Colonic mucosa (tissue), 4 donors: ENCODE measurements around the gene CEACAM4. TPM values are rescaled to one million over a fixed set of nuclear protein-coding genes. Genes with fewer than 3 reads are reported as not detected.

ENCODE experiments used
- DNase-seq: peaks from one replicate; pipeline ENCODE4 v3.0.0-alpha.2; 2020
- H3K27ac ChIP-seq: fragments of 200-600 bp; one replicate; pipeline ENCODE4 v1.8.0; 2021
- H3K27me3 ChIP-seq: fragments of 200-600 bp; one replicate; pipeline ENCODE4 v1.8.0; 2021
- H3K36me3 ChIP-seq: fragments of 200-600 bp; one replicate; pipeline ENCODE4 v1.8.0; 2021
- H3K4me1 ChIP-seq: fragments of 200-600 bp; one replicate; pipeline ENCODE4 v1.8.0; 2021; ENCODE audit warnings: mild to moderate bottlenecking
- H3K4me3 ChIP-seq: fragments of 200-600 bp; one replicate; pipeline ENCODE4 v1.8.0; 2021
- H3K9ac ChIP-seq, 2 donors: one replicate each; pipeline ENCODE4 v1.7.0; 2013; ENCODE audit warnings: control low read depth in 2 of 2, low read depth in 2 of 2, low read length in 2 of 2
- H3K9me3 ChIP-seq: fragments of 200-600 bp; one replicate; pipeline ENCODE4 v1.8.0; 2021
- intact Hi-C: fragments of 100-400 bp; cut with DNase I; formaldehyde crosslinking; loops from one replicate; pipeline ENCODE4 v1.14.1; 2022
- total RNA-seq, 2 donors: library from RNA; stranded (reverse); fragmentation: NEBNext Ultra II Directional in 1 of 2; extraction: Animal tissue kit (Norgen Biotek cat#: 25700) in 1 of 2; gene quantifications; one replicate each; pipeline ENCODE4 v1.2.1, GENCODE V29; 2021
- TF ChIP-seq, protein P1 (sequence below): fragments of 200-600 bp; IDR thresholded peaks from one replicate; pipeline ENCODE4 v1.8.0; 2022; ENCODE audit warnings: antibody characterized with exemption, mild to moderate bottlenecking
- donor health status: healthy.
- donor health status: DM: no; HTN: no; CAD: no.
- donor health status: DM: no; HTN: no; CAD: no.

The CEACAM4 gene
- total RNA-seq, 2 donors from 2014 or later: not detected

DNA sequence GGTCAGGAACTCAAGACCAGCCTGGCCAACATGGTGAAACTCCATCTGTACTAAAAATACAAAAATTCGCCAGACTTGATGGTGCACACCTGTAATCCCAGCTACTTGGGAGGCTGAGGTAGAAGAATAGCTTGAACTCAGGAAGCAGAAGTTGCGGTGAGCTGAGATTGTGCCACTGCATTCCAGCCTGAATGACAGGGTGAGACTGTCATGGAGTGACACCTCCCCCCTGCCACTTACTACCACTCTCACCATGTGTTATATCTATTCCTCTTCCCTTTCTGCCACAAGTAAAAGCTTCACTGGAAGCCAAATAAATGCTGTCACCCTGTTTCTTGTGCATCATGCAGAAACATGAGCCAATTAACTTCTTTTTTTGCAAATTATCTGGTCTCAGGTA, 10.6 kb upstream of the CEACAM4 start:
- Histone ChIP-seq H3K4me3 (no peak overlapping the region), H3K36me3 (no peaks in the 10 kb centered on the region), H3K4me1 (no peaks in the 10 kb centered on the region), H3K9me3 (no peaks in the 10 kb centered on the region), H3K27me3 (no peaks in the 10 kb centered on the region), H3K9ac (no peak overlapping the region), H3K27ac (no peak overlapping the region)
- no peak for DNase-seq
- intact Hi-C loops: no loop called here
- TF ChIP-seq, protein P1, sequence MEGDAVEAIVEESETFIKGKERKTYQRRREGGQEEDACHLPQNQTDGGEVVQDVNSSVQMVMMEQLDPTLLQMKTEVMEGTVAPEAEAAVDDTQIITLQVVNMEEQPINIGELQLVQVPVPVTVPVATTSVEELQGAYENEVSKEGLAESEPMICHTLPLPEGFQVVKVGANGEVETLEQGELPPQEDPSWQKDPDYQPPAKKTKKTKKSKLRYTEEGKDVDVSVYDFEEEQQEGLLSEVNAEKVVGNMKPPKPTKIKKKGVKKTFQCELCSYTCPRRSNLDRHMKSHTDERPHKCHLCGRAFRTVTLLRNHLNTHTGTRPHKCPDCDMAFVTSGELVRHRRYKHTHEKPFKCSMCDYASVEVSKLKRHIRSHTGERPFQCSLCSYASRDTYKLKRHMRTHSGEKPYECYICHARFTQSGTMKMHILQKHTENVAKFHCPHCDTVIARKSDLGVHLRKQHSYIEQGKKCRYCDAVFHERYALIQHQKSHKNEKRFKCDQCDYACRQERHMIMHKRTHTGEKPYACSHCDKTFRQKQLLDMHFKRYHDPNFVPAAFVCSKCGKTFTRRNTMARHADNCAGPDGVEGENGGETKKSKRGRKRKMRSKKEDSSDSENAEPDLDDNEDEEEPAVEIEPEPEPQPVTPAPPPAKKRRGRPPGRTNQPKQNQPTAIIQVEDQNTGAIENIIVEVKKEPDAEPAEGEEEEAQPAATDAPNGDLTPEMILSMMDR: no peak

DNA sequence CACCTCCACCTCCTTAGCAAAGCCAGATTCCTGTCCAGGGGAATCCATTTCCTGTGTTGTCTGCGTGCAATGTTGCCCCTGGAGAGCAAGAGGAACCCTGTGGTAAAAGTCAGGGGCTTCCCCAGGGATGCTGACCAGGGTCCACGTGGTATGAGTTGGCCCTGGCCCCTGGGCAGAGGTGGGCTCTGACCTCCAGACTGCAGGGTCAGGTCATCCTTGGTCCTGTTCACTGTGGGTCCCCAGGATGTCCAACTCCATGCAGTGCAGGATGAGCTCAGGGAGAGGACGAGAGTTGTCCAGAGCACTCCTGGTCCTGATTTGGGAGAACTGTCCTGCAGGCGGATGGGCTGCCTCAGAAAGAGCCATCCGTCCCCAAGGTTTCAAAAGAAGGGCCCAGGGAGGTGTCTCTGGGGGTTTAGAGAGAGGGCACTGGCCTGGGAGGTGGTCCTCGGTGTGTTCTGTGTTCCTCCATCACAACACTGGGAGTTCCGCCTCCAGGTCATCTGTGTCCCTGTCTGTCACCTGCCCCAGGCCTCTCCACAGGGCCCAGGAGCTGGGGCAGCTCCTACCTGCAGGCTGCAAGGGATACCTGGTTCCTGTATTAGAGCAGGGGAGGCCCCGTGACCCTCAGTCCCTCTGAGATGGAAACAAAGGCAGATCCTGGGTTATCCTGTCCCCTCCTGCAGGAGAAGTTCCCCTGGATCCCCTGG, 1.2 kb upstream of the CEACAM4 start:
- TF ChIP-seq, protein P1: no peak
- intact Hi-C loops: no loop called here
- H3K27ac ChIP-seq: no peak overlapping the region
- no peaks in the 10 kb centered on the region for H3K4me1 ChIP-seq
- no peaks in the 10 kb centered on the region for H3K36me3 ChIP-seq
- no peaks in the 10 kb centered on the region for H3K27me3 ChIP-seq
- no peaks in the 10 kb centered on the region for H3K9me3 ChIP-seq
- H3K4me3 ChIP-seq: no peak overlapping the region
- DNase-seq: no peak
- H3K9ac ChIP-seq: no peak overlapping the region

DNA sequence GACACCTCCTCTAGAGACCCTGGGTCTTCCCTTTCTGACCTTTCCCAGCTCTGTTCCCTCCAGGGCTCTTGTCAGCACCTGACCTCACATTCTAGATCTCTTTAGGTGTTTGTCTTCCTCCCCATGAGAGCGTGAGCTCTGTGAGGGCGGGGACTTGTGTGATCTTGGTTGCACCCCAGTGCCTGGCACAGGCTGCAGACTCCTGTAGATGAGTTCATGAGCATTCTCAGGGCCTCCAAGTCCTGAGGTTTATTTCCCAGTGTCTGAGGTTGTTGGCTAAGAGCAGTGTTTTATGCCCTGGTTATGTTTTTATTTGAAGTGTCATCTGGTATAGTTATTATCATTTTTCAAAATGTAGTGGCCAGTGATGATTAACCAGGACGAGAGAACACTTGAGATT, 596 bp downstream of the CEACAM4 start:
- Histone ChIP-seq H3K27ac (no peak overlapping the region), H3K4me1 (no peaks in the 10 kb centered on the region)

DNA sequence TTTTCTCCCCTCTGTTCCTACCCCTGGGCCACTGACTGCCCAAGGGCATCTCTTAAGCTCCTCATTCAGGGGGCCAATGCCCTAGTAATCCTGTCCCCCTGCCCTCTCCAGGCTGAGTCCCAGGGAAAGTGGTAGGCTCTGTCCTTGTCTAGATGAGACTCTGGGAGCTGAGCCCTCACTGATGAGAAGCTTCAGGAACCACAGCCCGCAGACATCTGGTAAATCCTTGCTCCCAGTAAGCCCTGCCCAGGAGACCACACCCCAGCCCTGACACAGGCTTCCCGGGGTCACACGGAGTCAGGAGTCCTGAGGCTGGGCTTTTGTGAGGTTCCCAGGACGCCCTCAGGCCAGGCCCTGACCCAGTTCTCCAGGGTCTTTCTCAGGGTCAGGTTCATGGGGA, 1.9 kb downstream of the CEACAM4 start:
- intact Hi-C loops: no loop called here
- H3K4me1 ChIP-seq: no peaks in the 10 kb centered on the region
- H3K27me3 ChIP-seq: no peaks in the 10 kb centered on the region
- no peak overlapping the region for H3K9ac ChIP-seq
- H3K36me3 ChIP-seq: no peaks in the 10 kb centered on the region
- no peaks in the 10 kb centered on the region for H3K9me3 ChIP-seq
- no peak for DNase-seq
- H3K27ac ChIP-seq: no peak overlapping the region
- no peak overlapping the region for H3K4me3 ChIP-seq
- TF ChIP-seq, protein P1: no peak

More for the DNA sequence above, 596 bp downstream of the CEACAM4 start:
- Histone ChIP-seq H3K9me3 (no peaks in the 10 kb centered on the region), H3K36me3 (no peaks in the 10 kb centered on the region), H3K9ac (no peak overlapping the region), H3K27me3 (no peaks in the 10 kb centered on the region), H3K4me3 (no peak overlapping the region)
- intact Hi-C loops: no loop called here
- no peak for DNase-seq
- TF ChIP-seq, protein P1: no peak

DNA sequence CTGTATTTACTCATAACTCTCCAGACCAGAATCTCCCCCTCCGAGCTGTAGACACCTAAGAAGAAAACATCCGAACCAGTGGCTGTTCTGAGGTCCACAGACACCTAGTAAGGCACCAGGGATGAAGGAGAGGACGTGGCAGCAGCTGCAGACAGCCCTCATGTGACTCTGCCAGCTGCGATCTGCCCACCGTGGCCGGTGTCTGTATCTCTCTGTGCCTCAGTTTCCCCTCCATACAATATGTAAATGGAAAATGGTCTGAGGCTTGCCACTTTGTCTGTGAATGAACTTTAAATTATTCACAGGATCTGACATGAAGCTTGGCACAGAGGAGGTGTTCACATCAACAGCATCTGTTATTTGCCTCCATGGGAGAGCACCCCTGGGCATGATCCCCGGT, 2.4 kb downstream of the CEACAM4 start:
- intact Hi-C loops: no loop called here
- no peaks in the 10 kb centered on the region for H3K27me3 ChIP-seq
- H3K27ac ChIP-seq: no peak overlapping the region
- no peak for DNase-seq
- no peak overlapping the region for H3K9ac ChIP-seq
- no peaks in the 10 kb centered on the region for H3K9me3 ChIP-seq
- no peaks in the 10 kb centered on the region for H3K4me1 ChIP-seq
- TF ChIP-seq, protein P1: no peak
- no peak overlapping the region for H3K4me3 ChIP-seq
- no peaks in the 10 kb centered on the region for H3K36me3 ChIP-seq
